Measurements from ENCODE around the gene RAB31. TPM values are rescaled to one million over a fixed set of nuclear protein-coding genes. Genes with fewer than 3 reads are reported as not detected.
A peak's percentile ranks its signal among the peaks of the same experiment; 100 is the strongest.

Gene RAB31
- total and polyA plus RNA-seq, 8 donors, result 1.4 to 28.2 (median 4.5) TPM

- no peaks in the 10 kb centered on the region for H3K9me3 ChIP-seq
- no peak overlapping the region for H3K4me3 ChIP-seq
- TF ChIP-seq CTCF (IDR thresholded peaks at IDR 0.05), result no peak
- DNase-seq (peak in 1 of 6 donors; percentile 27), ATAC-seq (peak in 3 of 4 donors; percentile 60 to 75 (median 73)), FAIRE-seq (no peak)
- H3K27ac ChIP-seq, result no peak overlapping the region
- whole genome bisulfite sequencing, 2 donors, result 55 to 57% methylated on average over 10 of the region's 10 CpGs
- no peaks in the 10 kb centered on the region for H3K36me3 ChIP-seq
- no peaks in the 10 kb centered on the region for H3K4me1 ChIP-seq
- intact Hi-C loops (cut with DNase I), result no loop called here
- no peaks in the 10 kb centered on the region for H3K27me3 ChIP-seq
Observed at GRCh38 chr18:9838144-9838877, 130.2 kb downstream of the RAB31 start.

GRCh38 chr18:9839211-9839610 lies 131.1 kb downstream of the RAB31 start:
- no peak for FAIRE-seq
- Histone ChIP-seq H3K4me1 (no peaks in the 10 kb centered on the region), H3K4me3 (no peak overlapping the region), H3K9me3 (no peaks in the 10 kb centered on the region), H3K27ac (no peak overlapping the region), H3K27me3 (no peaks in the 10 kb centered on the region), H3K36me3 (no peaks in the 10 kb centered on the region)
- no peak for TF ChIP-seq CTCF (IDR thresholded peaks at IDR 0.05)
- 80 to 84% methylated on average over 8 of the region's 8 CpGs for WGBS, 2 donors
- intact Hi-C loops (cut with DNase I), result no loop called here
- no peak for ATAC-seq
- no peak for DNase-seq

- intact Hi-C loops (cut with DNase I), result no loop called here
- Histone ChIP-seq H3K27ac (no peak overlapping the region), H3K9me3 (no peaks in the 10 kb centered on the region), H3K4me3 (no peak overlapping the region), H3K36me3 (no peaks in the 10 kb centered on the region), H3K4me1 (no peaks in the 10 kb centered on the region), H3K27me3 (no peaks in the 10 kb centered on the region)
- DNase-seq (no peak), ATAC-seq (no peak), FAIRE-seq (no peak)
- WGBS, 2 donors, result 71 to 79% methylated on average over 10 of the region's 10 CpGs
- no peak for TF ChIP-seq CTCF (IDR thresholded peaks at IDR 0.05)
Observed at GRCh38 chr18:9839853-9840252, 131.8 kb downstream of the RAB31 start.

- H3K27me3 ChIP-seq, result no peaks in the 10 kb centered on the region
- FAIRE-seq (no peak), ATAC-seq (no peak), DNase-seq (no peak)
- intact Hi-C loops (cut with DNase I), result no loop called here
- WGBS, 2 donors, result 87 to 93% methylated on average over 4 of the region's 4 CpGs
- no peaks in the 10 kb centered on the region for H3K36me3 ChIP-seq
- no peak overlapping the region for H3K27ac ChIP-seq
- no peak overlapping the region for H3K4me3 ChIP-seq
- no peaks in the 10 kb centered on the region for H3K9me3 ChIP-seq
- no peak for TF ChIP-seq CTCF (IDR thresholded peaks at IDR 0.05)
- H3K4me1 ChIP-seq, result peaks cover 0 to 3% (median 0%) of the 10 kb centered on the region in 3 donors
Observed at GRCh38 chr18:9841752-9842151, 133.7 kb downstream of the RAB31 start.

GRCh38 chr18:9842448-9842847 lies 134.3 kb downstream of the RAB31 start:
- Histone ChIP-seq H3K27ac (no peak overlapping the region), H3K9me3 (no peaks in the 10 kb centered on the region), H3K27me3 (no peaks in the 10 kb centered on the region), H3K36me3 (no peaks in the 10 kb centered on the region), H3K4me1 (peaks cover 0 to 6% (median 0%) of the 10 kb centered on the region in 3 donors), H3K4me3 (no peak overlapping the region)
- FAIRE-seq (no peak), ATAC-seq (no peak), DNase-seq (no peak)
- WGBS, 2 donors, result 91 to 95% methylated on average over 6 of the region's 6 CpGs
- intact Hi-C loops (cut with DNase I), result no loop called here
- no peak for TF ChIP-seq CTCF (IDR thresholded peaks at IDR 0.05)

Data from pancreas (tissue), 10 donors.